Measurements from ENCODE around the gene FAM161B. TPM values are rescaled to one million over a fixed set of nuclear protein-coding genes. Genes with fewer than 3 reads are reported as not detected.
A peak's percentile ranks its signal among the peaks of the same experiment; 100 is the strongest.

The FAM161B gene
- total and polyA plus RNA-seq, 2 of the 13 experiments (the other 11 are each of a cell fraction or from before 2014, with no cell fraction given), result 1.6 to 2.0 TPM

- TF ChIP-seq ZMAT3 (CRISPR knock-in tag; conservative IDR thresholded peaks at IDR 0.05) (peak; percentile 66), SOX5 (CRISPR knock-in tag; IDR thresholded peaks at IDR 0.05; ENCODE audit: borderline replicate concordance) (peak; percentile 55; the same call in 1 of the 2 replicates), FOXP1 (IDR thresholded peaks at IDR 0.05) (no peak), FOXP1 (CRISPR knock-in tag; IDR thresholded peaks at IDR 0.05) (no peak; the same call in 1 of the 2 replicates), ZNF660 (CRISPR knock-in tag; IDR thresholded peaks at IDR 0.05; ENCODE audit: borderline replicate concordance, low read depth) (no peak; the same call in 1 of the 2 replicates), ZNF232 (CRISPR knock-in tag; IDR thresholded peaks at IDR 0.05; ENCODE audit: borderline replicate concordance) (0 out of 2 replicates have a peak, but pooled peaks have one; percentile 12), AHR (CRISPR knock-in tag; IDR thresholded peaks at IDR 0.05) (0 out of 2 replicates have a peak, but pooled peaks have one; percentile 42), DZIP1 (CRISPR knock-in tag; IDR thresholded peaks at IDR 0.05) (peak; percentile 92; the same call in 1 of the 2 replicates), ZNF597 (CRISPR knock-in tag; IDR thresholded peaks at IDR 0.05) (no peak), SMARCE1 (IDR thresholded peaks at IDR 0.05; ENCODE audit: borderline replicate concordance) (no peak), TBL1XR1 (IDR thresholded peaks at IDR 0.05; ENCODE audit: borderline replicate concordance, low read length, partially characterized antibody) (no peak), MAZ (IDR thresholded peaks at IDR 0.05; ENCODE audit: borderline replicate concordance, low read depth, low read length) (peak; percentile 89), MAZ (CRISPR knock-in tag; IDR thresholded peaks at IDR 0.05; ENCODE audit: low read depth) (peak; percentile 75), ZSCAN21 (CRISPR knock-in tag; IDR thresholded peaks at IDR 0.05; ENCODE audit: borderline replicate concordance) (peak; percentile 96), TEAD3 (CRISPR knock-in tag; optimal IDR thresholded peaks at IDR 0.05; ENCODE audit: borderline replicate concordance) (peak; percentile 66), MXI1 (IDR thresholded peaks at IDR 0.05; ENCODE audit: borderline replicate concordance, low read depth, low read length) (peak; percentile 87; the same call in 2 of the 3 replicates), KDM4B (CRISPR knock-in tag; IDR thresholded peaks at IDR 0.05) (no peak), ATF4 (CRISPR knock-in tag; IDR thresholded peaks at IDR 0.05) (peak in 1 of 2 experiments; percentile 59; a peak in 2 of 4 replicates), ZNF850 (CRISPR knock-in tag; conservative IDR thresholded peaks at IDR 0.05) (no peak), TARDBP (CRISPR knock-in tag; IDR thresholded peaks at IDR 0.05) (peak; percentile 87), SP4 (CRISPR knock-in tag; IDR thresholded peaks at IDR 0.05) (peak; percentile 51; the same call in 1 of the 2 replicates), ZSCAN25 (CRISPR knock-in tag; IDR thresholded peaks at IDR 0.05) (peak; percentile 76), STAT6 (CRISPR knock-in tag; IDR thresholded peaks at IDR 0.05; ENCODE audit: borderline replicate concordance) (no peak; the same call in 1 of the 2 replicates)
Measured at GRCh38 chr14:73886449-73887317, 63.2 kb downstream of the FAM161B start, which contains the start of gene ZNF410 (continued).

Data from HepG2 (cell line).